ENCODE results near the gene CPNE1.

DNA sequence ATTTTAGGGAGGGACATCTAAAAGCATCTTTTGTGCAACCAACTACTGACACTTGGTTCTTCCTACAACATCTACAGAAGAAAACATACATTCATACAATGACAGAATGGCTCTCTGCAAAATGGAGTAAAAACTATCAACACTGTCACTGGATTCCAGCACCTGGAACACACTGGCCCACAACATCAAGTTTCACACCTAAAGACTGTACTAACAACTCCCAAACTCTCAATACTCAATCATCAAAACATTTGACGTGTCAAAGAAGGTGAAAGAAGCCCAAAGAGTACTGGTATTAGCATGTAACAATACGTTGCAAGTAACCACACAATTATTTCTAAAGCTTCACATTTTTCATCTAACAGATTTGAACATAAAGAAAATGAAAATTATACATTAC lies 2.1 kb downstream of the CPNE1 start:
- no peak; the same call in 1 of the 2 replicates for TF ChIP-seq POLR2AphosphoS5 (IDR thresholded peaks at IDR 0.05; ENCODE audit: low read depth, low read length)
- TF ChIP-seq, protein P1, sequence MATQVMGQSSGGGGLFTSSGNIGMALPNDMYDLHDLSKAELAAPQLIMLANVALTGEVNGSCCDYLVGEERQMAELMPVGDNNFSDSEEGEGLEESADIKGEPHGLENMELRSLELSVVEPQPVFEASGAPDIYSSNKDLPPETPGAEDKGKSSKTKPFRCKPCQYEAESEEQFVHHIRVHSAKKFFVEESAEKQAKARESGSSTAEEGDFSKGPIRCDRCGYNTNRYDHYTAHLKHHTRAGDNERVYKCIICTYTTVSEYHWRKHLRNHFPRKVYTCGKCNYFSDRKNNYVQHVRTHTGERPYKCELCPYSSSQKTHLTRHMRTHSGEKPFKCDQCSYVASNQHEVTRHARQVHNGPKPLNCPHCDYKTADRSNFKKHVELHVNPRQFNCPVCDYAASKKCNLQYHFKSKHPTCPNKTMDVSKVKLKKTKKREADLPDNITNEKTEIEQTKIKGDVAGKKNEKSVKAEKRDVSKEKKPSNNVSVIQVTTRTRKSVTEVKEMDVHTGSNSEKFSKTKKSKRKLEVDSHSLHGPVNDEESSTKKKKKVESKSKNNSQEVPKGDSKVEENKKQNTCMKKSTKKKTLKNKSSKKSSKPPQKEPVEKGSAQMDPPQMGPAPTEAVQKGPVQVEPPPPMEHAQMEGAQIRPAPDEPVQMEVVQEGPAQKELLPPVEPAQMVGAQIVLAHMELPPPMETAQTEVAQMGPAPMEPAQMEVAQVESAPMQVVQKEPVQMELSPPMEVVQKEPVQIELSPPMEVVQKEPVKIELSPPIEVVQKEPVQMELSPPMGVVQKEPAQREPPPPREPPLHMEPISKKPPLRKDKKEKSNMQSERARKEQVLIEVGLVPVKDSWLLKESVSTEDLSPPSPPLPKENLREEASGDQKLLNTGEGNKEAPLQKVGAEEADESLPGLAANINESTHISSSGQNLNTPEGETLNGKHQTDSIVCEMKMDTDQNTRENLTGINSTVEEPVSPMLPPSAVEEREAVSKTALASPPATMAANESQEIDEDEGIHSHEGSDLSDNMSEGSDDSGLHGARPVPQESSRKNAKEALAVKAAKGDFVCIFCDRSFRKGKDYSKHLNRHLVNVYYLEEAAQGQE (IDR thresholded peaks at IDR 0.05; ENCODE audit: insufficient read depth in 1 of 2, low read depth in 2 of 2, low read length in 1 of 2), result no peak
- TF ChIP-seq, protein P2, sequence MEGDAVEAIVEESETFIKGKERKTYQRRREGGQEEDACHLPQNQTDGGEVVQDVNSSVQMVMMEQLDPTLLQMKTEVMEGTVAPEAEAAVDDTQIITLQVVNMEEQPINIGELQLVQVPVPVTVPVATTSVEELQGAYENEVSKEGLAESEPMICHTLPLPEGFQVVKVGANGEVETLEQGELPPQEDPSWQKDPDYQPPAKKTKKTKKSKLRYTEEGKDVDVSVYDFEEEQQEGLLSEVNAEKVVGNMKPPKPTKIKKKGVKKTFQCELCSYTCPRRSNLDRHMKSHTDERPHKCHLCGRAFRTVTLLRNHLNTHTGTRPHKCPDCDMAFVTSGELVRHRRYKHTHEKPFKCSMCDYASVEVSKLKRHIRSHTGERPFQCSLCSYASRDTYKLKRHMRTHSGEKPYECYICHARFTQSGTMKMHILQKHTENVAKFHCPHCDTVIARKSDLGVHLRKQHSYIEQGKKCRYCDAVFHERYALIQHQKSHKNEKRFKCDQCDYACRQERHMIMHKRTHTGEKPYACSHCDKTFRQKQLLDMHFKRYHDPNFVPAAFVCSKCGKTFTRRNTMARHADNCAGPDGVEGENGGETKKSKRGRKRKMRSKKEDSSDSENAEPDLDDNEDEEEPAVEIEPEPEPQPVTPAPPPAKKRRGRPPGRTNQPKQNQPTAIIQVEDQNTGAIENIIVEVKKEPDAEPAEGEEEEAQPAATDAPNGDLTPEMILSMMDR (IDR thresholded peaks at IDR 0.05), result no peak
